GM18907 (cell line): Measurements from ENCODE around the gene LCTL.
"Not testable (repeated sequence)": the region's sequence is repeated elsewhere in the genome, so short reads cannot be mapped to it uniquely, and the experiment has no call there.

Experiments used
- ATAC-seq: cut with Tn5 transposase; IDR thresholded peaks from one replicate; pipeline ENCODE4 v1.9.1; 2021; ENCODE audit warnings: mild to moderate bottlenecking, moderate library complexity; ENCODE audit not compliant: unreplicated experiment

Gene LCTL

DNA sequence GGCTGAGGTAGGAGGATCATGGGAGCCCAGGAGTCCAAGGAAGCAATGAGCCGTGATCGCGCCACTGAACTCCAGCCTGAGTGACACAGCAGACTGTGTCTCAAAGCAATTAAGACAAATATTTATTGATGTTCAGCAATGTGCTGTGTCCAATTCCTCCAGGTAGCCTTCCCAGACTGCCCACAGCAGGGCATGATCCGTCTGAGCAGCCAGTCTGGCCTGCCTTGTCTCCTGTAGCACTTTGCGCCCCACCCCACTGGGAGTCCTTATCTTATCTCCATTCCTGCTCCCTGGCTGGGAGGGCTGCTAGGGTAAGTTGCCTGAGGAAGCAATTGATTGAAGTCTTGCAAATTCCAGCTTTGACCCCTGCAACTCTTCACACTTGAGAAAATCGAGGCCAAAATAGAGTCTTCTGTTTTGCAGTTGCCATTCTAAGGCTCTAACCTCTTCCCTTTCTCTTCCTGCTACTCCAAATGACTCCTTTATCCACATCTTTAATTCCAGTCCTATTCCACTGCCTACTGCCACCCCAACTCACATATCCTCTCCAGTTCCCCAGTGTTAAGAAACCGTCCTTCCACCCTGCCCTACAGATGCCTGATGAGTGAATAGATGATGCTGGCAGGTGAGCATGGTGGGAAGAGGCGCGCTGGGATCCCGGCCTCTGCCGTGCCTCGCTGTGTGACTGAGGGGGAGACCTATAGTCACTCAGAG, 26.9 kb upstream of the LCTL start:
- ATAC-seq, result no peak

DNA sequence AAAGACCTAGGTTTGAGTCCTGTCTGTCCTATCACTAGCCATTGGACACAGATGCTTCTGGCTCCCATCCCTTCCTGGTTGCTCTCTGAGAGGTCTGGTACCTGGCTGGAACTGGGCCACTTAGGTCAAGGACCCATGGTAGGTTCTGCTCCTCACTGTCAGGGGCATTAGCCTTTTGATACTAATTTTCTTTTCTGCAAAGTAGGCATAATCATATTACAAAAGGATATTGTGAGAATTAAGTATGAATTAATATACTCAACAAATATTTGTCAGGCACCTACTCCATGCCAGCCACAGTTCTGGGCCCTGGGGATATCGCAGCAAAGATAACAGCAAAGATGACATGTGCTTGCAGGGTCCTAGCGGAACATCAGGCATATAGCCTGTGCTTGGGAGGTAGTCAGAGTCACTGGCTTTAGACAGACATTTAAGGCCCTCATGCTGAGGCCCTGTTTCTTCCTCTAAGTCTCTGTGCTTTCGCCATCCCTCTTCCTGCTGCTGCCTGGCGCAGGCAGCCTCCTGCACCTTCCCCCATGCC, 25.6 kb upstream of the LCTL start:
- no peak for ATAC-seq

GRCh38 chr15:66590435-66590834, 24.6 kb upstream of the LCTL start:
- no peak for ATAC-seq

DNA sequence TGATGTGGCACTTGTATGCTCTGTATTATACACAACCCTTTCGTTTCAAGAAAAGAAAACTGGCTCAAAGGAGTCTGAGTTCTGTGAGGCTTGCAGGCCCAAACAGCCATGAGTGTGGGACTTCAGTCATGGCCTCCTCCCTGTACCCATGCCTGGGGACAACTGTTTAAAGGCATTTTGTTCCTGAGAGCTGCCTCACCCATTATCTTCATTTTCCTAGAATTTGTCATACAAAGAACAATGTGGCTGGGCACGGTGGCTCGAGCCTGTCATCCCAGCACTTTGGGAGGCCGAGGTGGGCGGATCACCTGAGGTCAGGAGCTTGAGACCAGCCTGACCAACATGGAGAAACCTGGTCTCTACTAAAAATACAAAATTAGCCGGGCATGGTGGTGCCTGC, 23.6 kb upstream of the LCTL start:
- ATAC-seq, result not testable (repeated sequence)

GRCh38 chr15:66588971-66589370, 23.2 kb upstream of the LCTL start:
- ATAC-seq, result no peak

DNA sequence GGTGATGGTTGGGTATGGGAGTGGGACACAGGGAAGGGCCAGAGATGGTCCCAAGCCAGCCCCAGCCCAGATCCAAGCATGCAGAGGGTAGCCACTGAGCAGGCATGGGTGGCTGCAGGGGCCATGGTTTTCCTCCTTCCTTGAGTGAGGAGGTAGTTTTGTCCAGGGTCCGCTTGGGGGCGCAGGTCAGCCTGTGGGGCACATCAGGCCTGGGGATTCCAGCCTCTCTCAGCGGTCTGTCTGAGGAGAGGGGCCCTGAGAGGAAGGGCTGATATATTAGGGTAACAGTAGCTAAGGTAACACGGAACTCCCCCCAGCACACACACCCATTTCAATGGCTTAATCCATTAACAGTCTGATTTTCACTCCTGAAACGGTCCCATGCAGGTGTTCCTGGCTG, 22.7 kb upstream of the LCTL start:
- no peak for ATAC-seq

DNA sequence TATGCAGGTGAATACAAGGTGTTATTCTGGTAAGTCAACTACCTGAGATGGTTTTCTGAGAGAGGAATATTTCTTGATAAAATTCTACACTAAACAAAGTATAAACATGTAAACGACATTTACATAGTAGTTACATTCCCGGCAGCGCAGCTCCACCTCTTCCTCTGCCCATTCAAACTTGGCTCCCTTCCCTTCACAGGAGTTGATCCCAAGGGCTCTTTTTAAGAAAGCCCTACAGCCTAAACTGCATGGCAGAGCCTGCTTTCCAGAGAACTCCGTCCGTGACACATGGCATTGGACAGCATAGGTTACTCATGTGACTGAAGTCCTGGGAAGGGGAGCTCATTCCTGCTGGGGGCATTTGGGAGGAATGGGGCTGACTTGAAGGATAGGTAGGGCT, 22.0 kb upstream of the LCTL start:
- ATAC-seq, result no peak

GRCh38 chr15:66587020-66587419, 21.2 kb upstream of the LCTL start:
- no peak for ATAC-seq

- ATAC-seq, result no peak
These were observed 20.6 kb upstream of the LCTL start for GRCh38 chr15:66586155-66586976.

DNA sequence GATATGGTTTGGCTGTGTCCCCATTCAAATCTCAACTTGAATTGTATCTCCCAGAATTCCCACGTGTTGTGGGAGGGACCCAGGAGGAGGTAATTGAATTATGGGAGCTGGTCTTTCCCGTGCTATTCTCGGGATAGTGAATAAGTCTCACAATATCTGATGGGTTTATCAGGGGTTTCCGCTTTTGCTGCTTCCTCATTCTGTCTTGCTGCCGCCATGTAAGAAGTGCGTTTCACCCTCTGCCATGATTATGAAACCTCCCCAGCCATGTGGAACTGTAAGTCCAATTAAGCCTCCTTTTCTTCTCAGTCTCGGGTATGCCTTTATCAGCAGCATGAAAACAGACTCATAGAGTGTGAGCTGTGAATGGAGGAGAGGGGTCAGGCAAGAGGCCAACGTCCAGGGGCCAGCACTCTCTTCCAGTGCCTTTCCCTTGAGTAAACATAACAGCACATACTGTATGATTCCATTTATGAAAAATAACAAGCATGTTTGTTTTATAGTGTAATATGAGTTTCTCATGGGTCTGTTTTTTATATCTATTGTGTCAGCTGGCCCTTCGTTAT, 16.3 kb upstream of the LCTL start:
- ATAC-seq, result no peak

- no peak for ATAC-seq
These were observed 14.8 kb upstream of the LCTL start for GRCh38 chr15:66580643-66581042.

DNA sequence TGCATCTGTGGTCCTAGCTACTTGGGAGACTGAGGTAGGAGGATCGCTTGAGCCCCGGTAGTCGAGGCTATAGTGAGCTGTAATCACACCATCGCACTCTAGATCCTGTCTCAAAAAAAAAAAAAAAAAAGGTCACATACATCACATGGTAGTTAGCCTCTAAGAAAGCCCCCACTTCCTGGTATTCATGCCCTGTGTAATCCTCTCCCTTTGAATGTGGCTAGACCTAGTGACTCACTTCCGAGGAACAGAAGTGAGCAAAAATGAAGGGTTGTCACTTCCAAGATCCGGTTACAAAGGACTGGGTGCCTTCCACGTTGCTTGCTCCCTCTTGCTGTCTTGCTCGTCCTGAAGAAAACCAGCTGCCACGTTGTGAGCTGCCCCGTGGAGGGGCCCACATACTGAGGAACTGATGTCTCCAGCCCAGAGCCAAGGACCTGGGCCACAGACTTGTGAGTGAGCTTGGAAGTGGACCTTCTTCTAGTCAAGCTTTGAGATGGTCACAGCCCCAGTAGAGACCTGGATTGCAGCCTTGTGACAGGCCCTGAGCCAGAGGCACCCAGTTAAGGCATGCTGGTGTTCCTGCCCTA, 12.6 kb upstream of the LCTL start:
- ATAC-seq, result no peak

- no peak for ATAC-seq
These were observed 8.8 kb upstream of the LCTL start for GRCh38 chr15:66574596-66574950.

DNA sequence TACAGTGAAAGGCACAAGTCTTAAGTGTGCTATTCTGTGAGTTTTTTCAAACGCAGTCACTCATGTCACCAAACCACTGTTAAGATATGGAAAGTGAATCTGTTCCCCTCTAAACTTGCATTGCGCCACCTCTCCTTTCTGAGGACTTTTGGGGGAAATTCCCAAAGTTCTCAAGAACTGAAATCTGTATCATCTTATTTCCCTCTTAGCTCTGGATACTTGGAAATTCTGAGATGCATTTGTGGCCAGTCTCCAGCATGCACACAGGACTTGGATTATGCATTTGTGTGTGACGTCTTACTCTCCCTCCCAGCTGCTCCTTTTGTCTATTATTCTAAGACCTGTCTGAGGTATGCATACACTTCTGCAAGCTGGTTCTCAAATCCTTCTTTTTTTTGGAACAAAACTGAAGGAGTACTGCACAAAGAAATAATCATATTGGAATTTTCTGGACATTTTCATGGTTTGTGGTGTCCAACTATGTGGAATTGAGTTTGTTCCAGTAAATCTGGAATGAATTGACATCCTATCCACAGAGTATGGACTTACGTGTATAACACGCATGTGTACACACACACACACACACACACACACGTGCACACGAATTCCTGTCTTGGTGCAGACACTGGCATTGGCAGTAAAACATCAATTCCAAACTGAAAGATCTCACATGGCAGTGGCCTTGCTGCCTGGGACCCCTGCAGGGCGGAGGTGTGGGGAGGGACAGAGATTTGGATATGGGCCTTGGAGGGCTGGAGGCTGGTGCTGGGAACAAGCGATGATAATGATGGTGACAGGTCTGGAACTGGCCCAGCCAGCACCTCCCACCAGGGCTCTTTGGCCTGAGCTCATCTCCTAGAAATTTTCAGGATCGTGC, 8.2 kb upstream of the LCTL start:
- ATAC-seq, result no peak

- no peak for ATAC-seq
These were observed 7.5 kb upstream of the LCTL start for GRCh38 chr15:66573348-66573718.

DNA sequence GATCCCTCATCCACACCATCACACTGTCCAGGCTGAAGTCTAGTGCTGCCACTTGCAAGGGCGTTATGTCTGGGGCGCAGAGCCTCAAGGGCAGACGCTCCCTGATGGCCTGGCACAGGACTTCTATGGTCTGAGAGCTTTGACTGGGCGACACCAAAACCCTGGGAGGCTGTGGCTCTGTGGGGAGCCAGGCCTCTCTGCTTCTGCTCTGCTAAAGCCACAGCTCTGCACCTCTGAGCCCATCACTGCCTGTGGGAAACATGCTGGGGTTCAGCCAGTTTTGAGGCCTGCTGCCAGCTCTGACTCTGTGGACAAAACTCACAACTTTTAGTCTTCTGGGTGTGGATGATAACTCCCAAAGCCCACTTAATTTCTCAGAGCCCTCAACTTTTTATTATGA, 6.3 kb upstream of the LCTL start:
- ATAC-seq, result no peak

DNA sequence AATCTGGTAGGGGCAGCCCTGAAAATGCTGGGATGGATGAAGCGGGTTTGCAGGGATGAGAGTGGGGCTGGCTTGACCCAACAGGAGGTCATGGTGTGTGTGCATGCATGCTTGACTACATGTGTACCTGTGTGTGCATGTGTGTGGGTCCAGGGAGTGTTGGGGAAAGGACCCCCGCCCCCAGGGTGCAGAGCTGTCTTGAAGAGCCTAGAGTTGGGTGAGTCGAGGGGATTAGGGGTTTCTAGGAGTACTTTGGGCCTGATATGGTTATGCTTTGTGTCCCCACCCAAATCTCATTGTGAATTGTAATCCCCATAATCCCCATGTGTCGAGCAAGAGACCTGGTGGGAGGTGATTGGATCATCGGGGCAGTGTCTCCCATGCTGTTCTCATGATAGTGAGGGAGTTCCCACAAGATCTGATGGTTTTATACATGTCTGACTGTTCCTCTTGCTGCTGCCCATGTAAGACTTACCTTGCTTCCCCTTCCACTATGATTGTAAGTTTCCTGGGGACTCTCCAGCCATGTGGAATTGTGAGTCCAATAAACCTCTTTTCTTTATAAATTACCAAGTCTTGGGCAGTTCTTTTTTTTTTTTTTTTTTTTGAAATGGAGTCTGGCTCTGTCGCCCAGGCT, 5.2 kb upstream of the LCTL start:
- no peak for ATAC-seq

GRCh38 chr15:66570327-66570726, 4.5 kb upstream of the LCTL start:
- no peak for ATAC-seq

DNA sequence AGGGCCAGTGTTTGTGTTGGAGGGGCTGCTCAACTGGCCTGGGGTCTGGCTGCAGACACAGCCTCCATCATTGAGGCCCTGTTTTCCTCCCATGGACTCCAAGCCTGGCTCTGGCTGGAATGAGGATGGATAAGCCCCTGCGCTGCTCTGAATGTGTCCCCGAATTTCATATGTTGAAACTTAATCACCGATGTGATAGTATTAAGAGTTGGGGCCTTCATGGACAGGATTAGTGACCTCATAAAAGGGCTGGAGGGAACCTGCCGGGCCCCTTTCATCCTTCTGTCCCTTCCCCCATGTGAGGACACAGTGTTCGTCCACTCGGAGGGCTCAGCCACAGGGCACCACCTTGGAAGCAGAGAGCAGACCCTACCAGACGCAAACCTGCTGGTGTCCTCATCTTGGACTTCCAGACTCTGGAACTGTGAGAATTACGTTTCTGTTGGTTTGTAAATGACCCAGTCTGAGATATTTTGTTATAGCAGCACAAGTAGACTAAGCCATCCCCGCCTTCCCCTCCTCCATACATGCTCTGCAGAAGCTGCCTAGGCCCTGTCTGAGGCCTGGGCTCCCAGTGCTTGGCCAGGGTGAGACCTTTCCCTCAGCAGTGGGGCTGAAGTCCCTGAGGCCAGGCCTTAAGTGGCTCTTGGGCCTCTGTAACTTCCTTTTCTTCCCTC, 3.8 kb upstream of the LCTL start:
- ATAC-seq, result no peak

DNA sequence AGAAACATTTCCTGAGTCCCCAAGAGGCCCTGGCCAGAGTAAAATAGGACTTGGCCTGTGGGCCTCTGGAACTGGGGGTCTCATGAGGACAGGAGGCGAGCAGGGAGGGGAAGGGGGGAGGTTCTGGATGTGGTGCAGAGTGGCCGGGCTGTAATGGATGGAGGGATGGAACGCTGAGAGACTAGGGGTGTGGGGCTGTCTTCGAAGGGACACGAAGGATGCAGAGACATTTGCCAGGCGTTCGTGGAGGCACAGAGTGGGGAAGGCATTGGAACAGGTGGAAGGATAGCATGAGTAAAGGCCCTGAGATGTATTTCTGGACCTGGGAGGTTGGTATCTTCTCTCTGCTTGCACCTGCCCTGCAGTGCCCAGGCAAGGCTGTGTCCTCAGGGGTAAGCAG, 2.1 kb upstream of the LCTL start:
- no peak for ATAC-seq
